ENCODE results near the gene INHBB. TPM values are rescaled to one million over a fixed set of nuclear protein-coding genes. Genes with fewer than 3 reads are reported as not detected.

Gene INHBB
- total RNA-seq, 4 donors from 2014 or later = 0.15 to 2.5 (median 0.93) TPM

GRCh38 chr2:120301284-120301683, 44.7 kb upstream of the INHBB start:
- Histone ChIP-seq H3K27ac (no peak overlapping the region), H3K27me3 (no peaks in the 10 kb centered on the region), H3K4me3 (no peak overlapping the region), H3K9me3 (no peaks in the 10 kb centered on the region), H3K4me1 (peaks cover 0 to 14% (median 0%) of the 10 kb centered on the region in 3 donors), H3K36me3 (peaks cover 0 to 84% (median 0%) of the 10 kb centered on the region in 3 donors)
- intact Hi-C loops (cut with DNase I) = no loop called here
- TF ChIP-seq CTCF (IDR thresholded peaks at IDR 0.05) (no peak), POLR2A (IDR thresholded peaks at IDR 0.05) (no peak)
- DNase-seq = no peak
- WGBS, 2 donors = 99 to 100% methylated on average over 5 of the region's 5 CpGs

GRCh38 chr2:120302301-120302700, 43.6 kb upstream of the INHBB start:
- no peak for DNase-seq
- H3K4me3 ChIP-seq = no peak overlapping the region
- TF ChIP-seq CTCF (IDR thresholded peaks at IDR 0.05) (no peak), POLR2A (IDR thresholded peaks at IDR 0.05) (no peak)
- no peak overlapping the region for H3K27ac ChIP-seq
- H3K36me3 ChIP-seq = peaks cover 0 to 74% (median 0%) of the 10 kb centered on the region in 3 donors
- intact Hi-C loops (cut with DNase I) = no loop called here
- no peaks in the 10 kb centered on the region for H3K9me3 ChIP-seq
- no peaks in the 10 kb centered on the region for H3K27me3 ChIP-seq
- peaks cover 0 to 14% (median 0%) of the 10 kb centered on the region in 3 donors for H3K4me1 ChIP-seq
- WGBS, 2 donors = 89 to 91% methylated on average over 12 of the region's 12 CpGs

GRCh38 chr2:120303177-120303576, 42.8 kb upstream of the INHBB start:
- H3K27me3 ChIP-seq = no peaks in the 10 kb centered on the region
- TF ChIP-seq POLR2A (IDR thresholded peaks at IDR 0.05) (no peak), CTCF (IDR thresholded peaks at IDR 0.05) (no peak)
- no peak overlapping the region for H3K27ac ChIP-seq
- peaks cover 0 to 14% (median 0%) of the 10 kb centered on the region in 3 donors for H3K4me1 ChIP-seq
- H3K36me3 ChIP-seq = peaks cover 0 to 66% (median 0%) of the 10 kb centered on the region in 3 donors
- no peak overlapping the region for H3K4me3 ChIP-seq
- intact Hi-C loops (cut with DNase I) = no loop called here
- no peak for DNase-seq
- WGBS, 2 donors = 84 to 86% methylated on average over 4 to 6 of the region's 6 CpGs
- H3K9me3 ChIP-seq = no peaks in the 10 kb centered on the region

- Histone ChIP-seq H3K4me3 (no peak overlapping the region), H3K27ac (no peak overlapping the region), H3K36me3 (peaks cover 0 to 49% (median 0%) of the 10 kb centered on the region in 3 donors), H3K27me3 (no peaks in the 10 kb centered on the region), H3K9me3 (no peaks in the 10 kb centered on the region), H3K4me1 (peaks cover 0 to 5% (median 0%) of the 10 kb centered on the region in 3 donors)
- no peak for TF ChIP-seq POLR2A (IDR thresholded peaks at IDR 0.05)
- no peak for TF ChIP-seq CTCF (IDR thresholded peaks at IDR 0.05)
- WGBS, 2 donors = 83 to 86% methylated on average over 5 to 6 of the region's 6 CpGs
- no peak for DNase-seq
- intact Hi-C loops (cut with DNase I) = no loop called here
Observed at GRCh38 chr2:120305296-120305695, 40.6 kb upstream of the INHBB start.

- H3K4me1 ChIP-seq = no peaks in the 10 kb centered on the region
- intact Hi-C loops (cut with DNase I) = no loop called here
- no peaks in the 10 kb centered on the region for H3K27me3 ChIP-seq
- H3K27ac ChIP-seq = no peak overlapping the region
- H3K4me3 ChIP-seq = no peak overlapping the region
- peaks cover 0 to 43% (median 0%) of the 10 kb centered on the region in 3 donors for H3K36me3 ChIP-seq
- DNase-seq = no peak
- WGBS, 2 donors = 82 to 87% methylated on average over 3 to 5 of the region's 5 CpGs
- TF ChIP-seq POLR2A (IDR thresholded peaks at IDR 0.05) (no peak), CTCF (IDR thresholded peaks at IDR 0.05) (no peak)
- H3K9me3 ChIP-seq = no peaks in the 10 kb centered on the region
Observed at GRCh38 chr2:120305937-120306490, 39.9 kb upstream of the INHBB start.
